ENCODE data around the gene SDK2.

DNA sequence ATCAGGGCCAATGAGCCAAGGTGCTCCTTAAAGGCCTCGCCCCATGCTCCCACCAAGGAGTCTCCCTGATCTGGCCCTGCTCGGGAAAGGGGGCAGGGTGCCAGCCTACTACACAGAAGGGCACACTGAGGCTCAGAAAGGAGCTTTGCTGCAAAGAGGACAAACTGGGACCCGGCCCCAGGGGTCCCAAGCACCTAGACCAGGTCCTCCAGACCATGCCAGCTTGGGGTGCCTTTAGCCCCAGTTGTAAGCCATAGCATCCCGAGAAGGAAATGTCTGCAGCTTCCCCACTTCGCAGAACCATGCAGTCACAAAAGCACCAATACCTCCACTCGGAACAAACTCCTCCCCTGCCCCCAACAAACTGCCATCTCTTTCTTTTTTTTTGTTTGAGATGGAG lies 257.7 kb downstream of the SDK2 start:
- no peak for TF ChIP-seq GATA3 (IDR thresholded peaks at IDR 0.05; ENCODE audit: low read depth, low read length)
- no peak for TF ChIP-seq GATA2 (IDR thresholded peaks at IDR 0.05; ENCODE audit: low read depth, low read length)

All from SH-SY5Y (cell line).